ENCODE results near the gene PTAR1. TPM values are rescaled to one million over a fixed set of nuclear protein-coding genes. Genes with fewer than 3 reads are reported as not detected.

The PTAR1 gene
- 17.2 and 20.8 TPM in 2 replicates for total RNA-seq

GRCh38 chr9:69759421-69760277 lies at the start of gene PTAR1:
TSS of gene PTAR1 (minus strand) at chr9:69760011. CDS start at chr9:69759938, 73 bp downstream.

GRCh38 chr9:69671879-69672595 lies 87.8 kb downstream of the PTAR1 start, which contains the start of gene APBA1:
TSS of gene APBA1 (minus strand) at chr9:69672371.

Other genes with a start within 250 kb of the PTAR1 start
- gene APBA1, start 87.6 kb downstream of the PTAR1 start, total RNA-seq: 3.7 and 11.3 TPM in 2 replicates
- gene CFAP95, start 60.8 kb upstream of the PTAR1 start, total RNA-seq: not detected in 2 replicates